ENCODE measurements around the gene SBF2. TPM values are rescaled to one million over a fixed set of nuclear protein-coding genes. Genes with fewer than 3 reads are reported as not detected.

The SBF2 gene
- total RNA-seq, 1 donor from 2014 or later: 38.5 TPM

DNA sequence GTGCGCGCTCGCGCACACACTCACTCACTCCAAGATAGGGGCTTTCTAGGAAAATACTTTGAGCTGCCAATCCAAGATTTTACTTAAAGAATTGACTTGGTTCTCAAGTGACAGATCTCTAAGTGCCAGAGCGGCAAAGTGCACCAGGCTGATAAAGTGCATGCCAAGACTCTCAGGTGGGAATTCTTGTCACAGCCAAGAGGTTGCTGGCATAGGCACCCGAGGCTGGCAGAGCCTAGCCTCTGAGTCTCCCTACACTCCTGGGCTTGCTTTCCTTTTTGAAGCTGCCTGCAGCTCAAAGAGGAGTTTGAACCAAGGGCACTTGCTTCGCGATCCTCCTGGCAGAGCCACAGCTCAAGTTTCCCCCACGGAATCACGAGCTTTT is 8.3 kb upstream of the SBF2 start:
- intact Hi-C loops (cut with DNase I): loop anchor here (10.0 kb wide), 1 partner anchor 98 kb away; no protein-coding TSS in a partner anchor
- TF ChIP-seq, protein P1, sequence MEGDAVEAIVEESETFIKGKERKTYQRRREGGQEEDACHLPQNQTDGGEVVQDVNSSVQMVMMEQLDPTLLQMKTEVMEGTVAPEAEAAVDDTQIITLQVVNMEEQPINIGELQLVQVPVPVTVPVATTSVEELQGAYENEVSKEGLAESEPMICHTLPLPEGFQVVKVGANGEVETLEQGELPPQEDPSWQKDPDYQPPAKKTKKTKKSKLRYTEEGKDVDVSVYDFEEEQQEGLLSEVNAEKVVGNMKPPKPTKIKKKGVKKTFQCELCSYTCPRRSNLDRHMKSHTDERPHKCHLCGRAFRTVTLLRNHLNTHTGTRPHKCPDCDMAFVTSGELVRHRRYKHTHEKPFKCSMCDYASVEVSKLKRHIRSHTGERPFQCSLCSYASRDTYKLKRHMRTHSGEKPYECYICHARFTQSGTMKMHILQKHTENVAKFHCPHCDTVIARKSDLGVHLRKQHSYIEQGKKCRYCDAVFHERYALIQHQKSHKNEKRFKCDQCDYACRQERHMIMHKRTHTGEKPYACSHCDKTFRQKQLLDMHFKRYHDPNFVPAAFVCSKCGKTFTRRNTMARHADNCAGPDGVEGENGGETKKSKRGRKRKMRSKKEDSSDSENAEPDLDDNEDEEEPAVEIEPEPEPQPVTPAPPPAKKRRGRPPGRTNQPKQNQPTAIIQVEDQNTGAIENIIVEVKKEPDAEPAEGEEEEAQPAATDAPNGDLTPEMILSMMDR (IDR thresholded peaks at IDR 0.05): no peak
- no peaks in the 10 kb centered on the region for H3K36me3 ChIP-seq
- H3K4me1 ChIP-seq: peaks cover 43% of the 10 kb centered on the region
- peaks cover 2% of the 10 kb centered on the region for H3K27me3 ChIP-seq
- ATAC-seq (peak; percentile 29), DNase-seq (no peak)
- H3K27ac ChIP-seq: peak overlapping the region; percentile 79
- H3K9me3 ChIP-seq: no peaks in the 10 kb centered on the region
- H3K4me3 ChIP-seq: peak overlapping the region; percentile 66

DNA sequence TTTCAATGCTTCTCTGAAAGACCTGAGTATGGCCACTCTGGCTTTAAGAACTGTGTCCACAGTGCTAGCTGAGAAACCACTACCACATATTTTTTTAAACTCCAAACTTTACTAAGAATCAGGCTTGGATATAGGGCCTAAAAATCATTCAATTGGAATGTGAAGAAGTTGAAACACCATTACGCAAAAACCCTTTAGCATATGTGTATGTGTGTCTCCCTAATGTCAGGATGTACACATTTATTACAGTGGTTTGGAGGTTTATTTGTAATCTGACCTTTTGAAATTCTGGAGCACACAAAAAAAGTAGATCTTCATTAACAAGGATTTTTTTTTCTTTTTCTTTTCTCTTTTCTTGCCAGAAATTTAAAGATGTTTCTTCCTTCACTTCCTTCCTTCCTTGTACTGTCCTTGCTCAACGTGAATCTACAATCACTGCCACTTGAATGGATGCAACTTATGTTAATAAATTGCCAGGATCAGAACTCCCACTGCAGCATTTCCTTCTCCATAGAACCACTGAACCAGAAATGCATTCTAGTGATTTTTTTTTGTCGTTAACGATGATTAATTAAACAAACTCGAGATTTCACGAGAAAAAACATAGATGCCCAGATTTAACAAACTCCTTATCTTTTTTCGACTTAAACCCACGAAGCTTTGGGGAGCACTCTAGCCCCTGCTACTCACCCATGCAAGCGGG is 7.8 kb upstream of the SBF2 start:
- TF ChIP-seq, protein P1 (IDR thresholded peaks at IDR 0.05): no peak
- Histone ChIP-seq H3K27me3 (peaks cover 2% of the 10 kb centered on the region), H3K4me3 (peak overlapping the region; percentile 66), H3K4me1 (peaks cover 37% of the 10 kb centered on the region), H3K9me3 (no peaks in the 10 kb centered on the region), H3K27ac (peak overlapping the region; percentile 79), H3K36me3 (no peaks in the 10 kb centered on the region)
- DNase-seq (no peak), ATAC-seq (no peak)
- intact Hi-C loops (cut with DNase I): loop anchor here (10.0 kb wide), 1 partner anchor 97 kb away; no protein-coding TSS in a partner anchor

DNA sequence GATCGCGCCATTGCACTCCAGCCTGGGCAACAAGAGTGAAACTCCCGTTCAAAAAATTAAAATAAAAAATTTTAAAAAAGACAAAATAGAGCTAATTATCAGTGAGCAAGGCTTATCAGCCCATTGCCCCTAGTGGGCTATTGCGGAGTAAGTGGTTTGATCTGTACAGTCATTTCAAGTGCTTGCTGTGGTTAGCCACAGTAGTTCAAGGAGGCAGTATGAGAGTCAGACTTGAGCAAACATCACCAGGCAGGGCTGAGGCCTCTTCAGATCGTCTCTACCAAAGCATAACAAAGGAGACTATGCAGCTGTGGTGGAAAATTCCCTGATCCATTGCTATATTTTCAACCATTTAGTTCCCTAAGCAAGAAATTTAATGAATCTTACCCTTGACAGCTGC is 4.3 kb upstream of the SBF2 start:
- peak; percentile 33 for ATAC-seq
- intact Hi-C loops (cut with DNase I): no loop called here
- Histone ChIP-seq H3K27ac (no peak overlapping the region), H3K4me3 (no peak overlapping the region), H3K4me1 (peaks cover 15% of the 10 kb centered on the region), H3K9me3 (no peaks in the 10 kb centered on the region), H3K27me3 (no peaks in the 10 kb centered on the region), H3K36me3 (no peaks in the 10 kb centered on the region)
- TF ChIP-seq, protein P1 (IDR thresholded peaks at IDR 0.05): peak; percentile 14
- DNase-seq: no peak

DNA sequence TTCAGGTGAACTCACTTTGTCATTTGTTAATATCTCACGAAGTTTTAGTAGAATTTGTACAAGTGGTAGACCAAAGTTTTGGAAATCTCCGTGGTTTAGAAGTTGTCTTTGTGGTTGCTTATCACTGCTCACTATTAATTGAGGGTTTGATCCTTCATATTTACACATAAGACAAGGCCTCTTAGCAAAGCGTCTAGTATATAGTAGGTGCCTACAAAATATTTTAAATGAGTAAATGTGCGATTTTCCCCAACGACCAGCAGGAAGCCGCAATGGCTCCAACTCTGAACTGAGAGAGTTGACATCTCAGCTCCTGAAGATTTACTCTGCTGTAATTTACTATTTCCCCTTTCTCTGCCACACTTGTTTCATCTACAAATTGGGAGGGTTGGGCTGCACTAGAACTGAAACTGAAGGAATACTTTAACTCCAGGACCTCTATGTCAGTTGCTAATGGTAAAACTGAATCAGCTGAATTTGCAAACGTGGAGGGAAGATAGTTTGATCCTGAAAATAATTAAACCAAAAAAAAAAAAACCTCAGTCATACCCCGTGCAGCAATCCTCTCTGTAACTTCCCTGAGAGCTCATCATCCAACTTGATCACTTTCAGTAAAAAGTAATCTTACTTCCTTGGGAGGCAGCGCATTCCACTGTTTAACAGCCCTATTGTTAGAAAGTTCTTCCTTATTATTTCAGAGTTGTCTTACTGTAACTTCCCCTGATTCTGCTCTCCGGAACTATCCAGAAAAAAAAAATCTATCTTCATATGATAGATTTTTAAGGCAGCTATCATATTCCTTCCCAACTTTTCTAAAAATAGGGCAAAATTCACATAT is 1.3 kb upstream of the SBF2 start:
- Histone ChIP-seq H3K27ac (peak overlapping the region; percentile 87), H3K9me3 (no peaks in the 10 kb centered on the region), H3K4me3 (peak overlapping the region; percentile 76), H3K36me3 (no peaks in the 10 kb centered on the region), H3K27me3 (no peaks in the 10 kb centered on the region), H3K4me1 (peaks cover 27% of the 10 kb centered on the region)
- TF ChIP-seq, protein P1 (IDR thresholded peaks at IDR 0.05): no peak
- ATAC-seq (no peak), DNase-seq (no peak)
- intact Hi-C loops (cut with DNase I): no loop called here

DNA sequence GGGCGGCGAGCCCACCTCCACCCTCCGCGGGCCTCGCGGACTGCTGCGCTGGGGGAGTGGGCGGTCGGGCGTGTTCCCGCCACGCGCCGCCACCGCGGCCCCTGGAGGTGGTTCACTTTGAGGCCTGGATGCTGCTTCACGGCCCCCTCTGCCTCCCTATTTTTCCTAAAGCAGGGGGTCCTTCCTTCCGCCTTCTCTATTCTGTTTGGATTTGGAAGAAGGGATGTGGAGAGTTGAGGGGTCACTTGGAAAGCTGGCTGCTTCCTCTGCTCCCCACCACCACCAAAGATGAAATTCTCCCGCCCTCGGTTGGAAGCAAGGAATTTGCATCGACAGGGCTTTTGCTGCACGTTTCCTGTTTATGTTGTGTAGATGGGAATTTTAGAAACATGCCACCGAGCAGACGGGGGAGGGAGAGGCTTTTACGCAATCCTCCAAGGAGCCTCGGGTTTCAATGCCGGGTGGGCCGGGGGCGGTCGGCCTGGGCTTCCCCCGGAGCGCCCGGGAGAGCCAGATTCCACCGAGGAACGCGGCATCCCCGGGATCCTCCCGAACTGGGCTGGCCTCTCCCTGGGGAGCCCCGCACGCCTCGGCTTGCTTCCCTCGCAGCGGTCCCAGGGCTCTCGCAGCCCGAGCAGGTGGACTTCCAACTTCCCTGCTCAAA is 403 bp upstream of the SBF2 start:
- Histone ChIP-seq H3K36me3 (no peaks in the 10 kb centered on the region), H3K9me3 (no peaks in the 10 kb centered on the region), H3K4me3 (peak overlapping the region; percentile 76), H3K27ac (peak overlapping the region; percentile 87), H3K27me3 (no peaks in the 10 kb centered on the region), H3K4me1 (peaks cover 31% of the 10 kb centered on the region)
- intact Hi-C loops (cut with DNase I): no loop called here
- DNase-seq: peak; percentile 69
- ATAC-seq: peak; percentile 4
- TF ChIP-seq, protein P1 (IDR thresholded peaks at IDR 0.05): no peak

All from upper lobe of right lung (tissue), 1 donor.